Endometrium (tissue), 2 donors: Measurements from ENCODE around the gene INPP4B.
A peak's percentile ranks its signal among the peaks of the same experiment; 100 is the strongest.
"Not testable (repeated sequence)": the region's sequence is repeated elsewhere in the genome, so short reads cannot be mapped to it uniquely, and the experiment has no call there.

Experiments
- FAIRE-seq: peaks from 2 replicates; lab custom pipeline; 2012; peaks lifted over from hg19 to GRCh38; lab: Jason Lieb, UNC
- donor health status: control.
- donor health status: control.

Gene INPP4B

GRCh38 chr4:142539796-142540482 is 306.2 kb downstream of the INPP4B start:
- FAIRE-seq = no peak

- peak; percentile 82 for FAIRE-seq
These were observed 311.1 kb downstream of the INPP4B start for GRCh38 chr4:142535009-142535408.

GRCh38 chr4:142532054-142532453 is 314.0 kb downstream of the INPP4B start:
- FAIRE-seq = no peak

GRCh38 chr4:142530728-142531127 is 315.4 kb downstream of the INPP4B start:
- no peak for FAIRE-seq

- FAIRE-seq = no peak
These were observed 317.7 kb downstream of the INPP4B start for GRCh38 chr4:142528433-142528832.

- FAIRE-seq = no peak
These were observed 323.0 kb downstream of the INPP4B start for GRCh38 chr4:142523111-142523510.

- FAIRE-seq = no peak
These were observed 326.8 kb downstream of the INPP4B start for GRCh38 chr4:142519342-142519741.

GRCh38 chr4:142516686-142517526 is 329.2 kb downstream of the INPP4B start:
- FAIRE-seq = no peak

GRCh38 chr4:142512161-142512560 is 333.9 kb downstream of the INPP4B start:
- no peak for FAIRE-seq

GRCh38 chr4:142509881-142510280 is 336.2 kb downstream of the INPP4B start:
- FAIRE-seq = no peak

- not testable (repeated sequence) for FAIRE-seq
These were observed 336.7 kb downstream of the INPP4B start for GRCh38 chr4:142509381-142509780.

GRCh38 chr4:142500966-142501365 is 345.1 kb downstream of the INPP4B start:
- no peak for FAIRE-seq

- FAIRE-seq = no peak
These were observed 348.5 kb downstream of the INPP4B start for GRCh38 chr4:142497606-142498005.

GRCh38 chr4:142493255-142494110 is 352.6 kb downstream of the INPP4B start:
- FAIRE-seq = no peak

GRCh38 chr4:142485452-142485851 is 360.6 kb downstream of the INPP4B start:
- FAIRE-seq = no peak

- FAIRE-seq = no peak
These were observed 365.9 kb downstream of the INPP4B start for GRCh38 chr4:142480244-142480643.

- no peak for FAIRE-seq
These were observed 370.4 kb downstream of the INPP4B start for GRCh38 chr4:142475663-142476062.

GRCh38 chr4:142474398-142475087 is 371.6 kb downstream of the INPP4B start:
- FAIRE-seq = no peak

GRCh38 chr4:142473960-142474338 is 372.2 kb downstream of the INPP4B start:
- FAIRE-seq = no peak

- no peak for FAIRE-seq
These were observed 372.7 kb downstream of the INPP4B start for GRCh38 chr4:142473218-142473959.

GRCh38 chr4:142467088-142467487 is 379.0 kb downstream of the INPP4B start:
- FAIRE-seq = no peak
